NCI-H345 treated with DMSO at 0.1 percent for 48 hours (cell line): ENCODE measurements around the gene CSAD.

Experiments used
- DNase-seq: peaks from one replicate; lab custom pipeline; 2025; ENCODE audit not compliant: unreplicated experiment; lab: John Stamatoyannopoulos, UW

Gene CSAD, protein sequence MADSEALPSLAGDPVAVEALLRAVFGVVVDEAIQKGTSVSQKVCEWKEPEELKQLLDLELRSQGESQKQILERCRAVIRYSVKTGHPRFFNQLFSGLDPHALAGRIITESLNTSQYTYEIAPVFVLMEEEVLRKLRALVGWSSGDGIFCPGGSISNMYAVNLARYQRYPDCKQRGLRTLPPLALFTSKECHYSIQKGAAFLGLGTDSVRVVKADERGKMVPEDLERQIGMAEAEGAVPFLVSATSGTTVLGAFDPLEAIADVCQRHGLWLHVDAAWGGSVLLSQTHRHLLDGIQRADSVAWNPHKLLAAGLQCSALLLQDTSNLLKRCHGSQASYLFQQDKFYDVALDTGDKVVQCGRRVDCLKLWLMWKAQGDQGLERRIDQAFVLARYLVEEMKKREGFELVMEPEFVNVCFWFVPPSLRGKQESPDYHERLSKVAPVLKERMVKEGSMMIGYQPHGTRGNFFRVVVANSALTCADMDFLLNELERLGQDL

DNA sequence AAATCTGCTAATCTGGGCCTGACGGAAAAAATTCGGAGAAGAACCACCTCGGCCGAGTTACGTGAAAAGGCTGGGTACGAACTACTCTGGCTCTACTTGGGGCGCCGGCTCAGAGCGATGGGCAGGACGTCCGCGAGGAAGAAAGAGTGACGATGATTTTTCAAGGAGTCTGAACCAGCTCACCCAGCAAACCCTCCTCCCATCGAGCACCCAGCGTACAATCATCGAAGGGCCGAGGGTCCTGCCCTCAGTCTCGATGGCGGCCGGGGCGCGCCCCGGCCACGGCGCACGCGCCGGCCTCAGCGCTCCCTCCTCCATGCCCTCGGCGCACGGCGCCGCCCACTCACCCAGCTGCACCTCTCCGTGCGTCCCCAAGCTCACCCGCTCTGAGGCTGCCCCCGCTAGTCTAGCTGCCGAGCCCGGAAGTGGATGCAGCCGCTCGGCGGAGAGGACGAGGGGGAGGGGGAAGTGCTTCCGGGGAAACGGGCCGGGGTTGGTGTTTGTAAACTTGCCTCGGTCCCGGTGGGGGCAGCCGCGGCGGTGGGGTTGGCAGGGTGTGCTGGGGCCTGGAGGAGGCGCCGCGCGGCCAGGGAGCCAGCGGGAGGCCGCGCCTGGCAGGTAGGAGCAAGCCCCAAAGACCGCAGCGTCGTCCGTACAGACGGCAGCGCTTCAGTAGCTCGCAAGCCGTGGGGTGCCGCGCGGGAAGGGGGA lies at the start of gene CSAD, which contains the start of gene ZNF740:
CSAD (minus strand) TSS at position 706 of the 711 bp plus-strand sequence. CDS start 7,455 bp downstream, outside the sequence.
ZNF740 (plus strand) TSS at position 503 of the 711 bp plus-strand sequence. CDS start 1,262 bp downstream, outside the sequence.
- DNase-seq: peak; percentile 91

DNA sequence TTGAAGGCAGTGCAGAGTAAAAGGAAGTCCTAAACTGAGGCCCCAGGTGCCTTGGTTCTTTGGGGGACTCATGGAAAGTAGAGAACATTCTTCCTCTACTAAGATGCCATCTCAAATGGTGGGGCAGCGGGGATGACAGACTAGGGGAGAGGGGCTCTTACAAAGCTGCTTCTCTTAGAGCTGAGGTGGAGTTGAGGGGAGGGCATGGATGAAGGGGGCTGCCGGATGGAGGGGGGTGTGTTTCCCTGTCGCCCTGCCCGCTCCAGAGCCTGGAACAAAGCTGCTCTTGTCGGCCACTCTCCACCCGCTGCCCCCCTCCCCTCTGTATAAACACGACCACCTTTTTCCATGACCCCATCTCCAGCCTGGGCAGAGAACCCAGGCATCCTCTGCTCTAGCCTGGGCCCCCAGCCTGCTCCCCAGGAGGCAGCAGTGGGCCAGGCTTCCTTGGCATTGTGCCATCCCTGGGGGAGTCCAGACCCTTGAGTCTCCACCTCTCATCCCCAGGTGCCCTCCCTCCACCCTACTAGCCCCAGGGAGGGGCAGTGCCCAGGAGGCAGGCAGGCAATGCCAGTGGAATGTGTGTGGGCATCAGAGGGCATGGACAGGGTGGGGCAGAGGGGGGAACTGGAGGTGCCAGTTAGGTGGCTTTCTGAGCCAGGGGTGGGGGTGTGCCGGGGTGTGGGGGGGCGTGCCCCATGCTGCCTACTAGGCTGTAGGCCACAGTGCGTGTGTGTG lies 49.6 kb upstream of the CSAD start:
- no peak for DNase-seq

DNA sequence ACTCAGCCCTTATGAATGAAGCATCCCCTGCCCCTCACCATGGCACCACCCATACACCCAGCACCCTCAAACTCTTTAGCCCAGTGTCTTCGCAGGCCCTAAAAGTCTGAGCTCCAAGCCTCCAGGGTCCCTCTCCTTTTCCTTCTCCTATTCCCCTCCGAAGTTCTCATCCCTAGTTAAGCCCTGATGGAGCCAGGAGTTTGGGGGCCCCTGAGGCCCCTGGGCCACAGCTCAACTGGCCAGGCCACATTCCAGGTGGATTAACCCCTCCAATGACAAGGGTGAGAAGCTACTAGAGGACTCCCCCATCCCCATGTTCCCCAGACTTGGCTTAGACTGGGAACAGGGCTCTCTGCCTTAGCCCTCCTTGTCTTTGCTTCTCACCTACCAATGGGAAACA lies 48.7 kb upstream of the CSAD start:
- no peak for DNase-seq

DNA sequence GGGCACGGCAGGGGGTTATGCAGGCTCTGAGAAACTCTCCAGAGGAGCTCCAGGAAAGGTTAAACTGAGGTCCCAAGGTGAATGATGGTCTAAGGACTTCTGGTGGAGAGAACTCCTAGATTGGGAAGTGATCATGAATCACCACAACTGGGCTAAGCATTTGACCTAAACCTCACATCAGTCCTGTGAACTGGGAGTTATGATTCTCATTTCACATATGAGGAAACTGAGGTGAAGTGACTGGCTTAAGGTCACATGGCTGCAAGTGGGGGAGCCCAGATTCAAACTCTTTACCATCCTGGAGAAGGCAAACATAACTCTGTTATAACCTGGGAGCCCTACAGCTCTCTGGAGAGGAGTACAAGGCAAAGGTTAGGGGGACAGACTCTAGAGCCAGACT lies 47.1 kb upstream of the CSAD start:
- DNase-seq: no peak

DNA sequence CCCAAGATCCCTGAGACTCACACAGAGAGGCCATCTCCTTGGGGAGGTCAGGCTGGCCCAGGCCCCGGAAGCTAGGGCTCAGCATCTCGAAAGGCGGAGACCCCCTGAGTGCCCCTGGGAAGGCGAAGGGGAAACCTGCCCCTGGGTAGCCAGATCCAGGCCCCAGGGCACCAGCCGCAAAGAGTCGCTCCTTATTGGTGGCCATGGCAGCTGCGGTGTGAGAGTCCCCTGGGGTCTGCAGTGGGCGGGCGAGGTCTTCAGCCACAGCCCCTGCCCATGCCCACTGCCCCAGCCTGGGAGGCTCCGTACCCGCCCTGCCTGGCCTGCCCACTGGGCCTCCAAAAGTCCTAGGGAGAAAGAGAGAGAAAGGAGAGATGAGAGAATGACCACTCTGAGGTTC lies 46.6 kb upstream of the CSAD start:
- DNase-seq: no peak

DNA sequence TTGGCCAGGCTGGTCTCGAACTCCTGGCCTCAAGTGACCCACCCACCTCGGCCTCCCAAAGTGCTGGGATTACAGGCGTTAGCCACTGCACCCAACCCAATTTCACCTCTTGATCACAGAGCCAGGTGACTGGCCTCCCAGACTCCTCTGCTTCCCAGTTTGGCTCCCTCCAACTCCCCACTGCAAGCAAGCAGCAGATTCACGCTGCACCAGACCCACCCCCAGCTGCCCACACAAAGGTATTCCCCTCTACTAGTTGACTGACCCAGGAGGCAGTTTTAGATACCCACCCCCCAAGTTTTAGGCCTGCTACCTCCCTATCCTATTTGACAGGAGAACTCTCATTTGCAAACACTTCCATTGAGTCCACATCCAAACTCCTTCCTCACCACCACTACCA lies 46.1 kb upstream of the CSAD start:
- no peak for DNase-seq

DNA sequence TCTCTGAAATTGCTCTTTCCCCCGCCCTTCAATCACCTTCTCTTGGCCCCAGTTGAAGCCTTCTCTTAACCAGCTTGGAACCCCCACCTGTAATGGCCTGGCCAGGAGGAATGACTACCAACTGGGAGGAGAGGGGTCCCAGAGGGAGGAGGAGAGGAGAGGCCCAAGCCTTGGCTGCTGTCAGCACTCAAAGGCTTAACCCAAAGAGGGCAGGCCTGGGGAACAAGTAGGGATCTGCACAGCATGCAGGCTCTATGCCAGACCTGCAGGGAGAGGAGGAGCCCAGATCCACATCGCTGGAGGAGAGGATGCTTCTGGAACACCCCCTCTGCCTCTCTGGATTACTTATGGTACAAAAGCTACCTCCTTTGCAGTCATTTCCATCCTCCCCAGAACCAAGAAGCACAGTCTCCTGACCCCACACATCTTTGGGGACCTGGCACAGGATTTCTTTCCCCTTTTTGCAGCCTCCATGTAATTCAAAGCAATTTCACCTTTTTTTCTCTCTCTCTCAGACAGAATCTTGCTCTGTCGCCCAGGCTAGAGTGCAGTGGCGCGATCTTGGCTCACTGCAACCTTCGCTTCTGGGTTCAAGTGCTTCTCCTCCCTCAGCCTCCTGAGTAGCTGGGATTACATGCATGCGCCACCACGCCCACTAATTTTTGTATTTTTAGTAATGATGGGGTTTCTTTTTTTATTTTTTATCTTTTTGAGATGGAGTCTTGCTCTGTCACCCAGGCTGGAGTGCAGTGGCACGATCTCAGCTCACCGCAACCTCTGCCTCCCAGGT lies 45.1 kb upstream of the CSAD start:
- no peak for DNase-seq

DNA sequence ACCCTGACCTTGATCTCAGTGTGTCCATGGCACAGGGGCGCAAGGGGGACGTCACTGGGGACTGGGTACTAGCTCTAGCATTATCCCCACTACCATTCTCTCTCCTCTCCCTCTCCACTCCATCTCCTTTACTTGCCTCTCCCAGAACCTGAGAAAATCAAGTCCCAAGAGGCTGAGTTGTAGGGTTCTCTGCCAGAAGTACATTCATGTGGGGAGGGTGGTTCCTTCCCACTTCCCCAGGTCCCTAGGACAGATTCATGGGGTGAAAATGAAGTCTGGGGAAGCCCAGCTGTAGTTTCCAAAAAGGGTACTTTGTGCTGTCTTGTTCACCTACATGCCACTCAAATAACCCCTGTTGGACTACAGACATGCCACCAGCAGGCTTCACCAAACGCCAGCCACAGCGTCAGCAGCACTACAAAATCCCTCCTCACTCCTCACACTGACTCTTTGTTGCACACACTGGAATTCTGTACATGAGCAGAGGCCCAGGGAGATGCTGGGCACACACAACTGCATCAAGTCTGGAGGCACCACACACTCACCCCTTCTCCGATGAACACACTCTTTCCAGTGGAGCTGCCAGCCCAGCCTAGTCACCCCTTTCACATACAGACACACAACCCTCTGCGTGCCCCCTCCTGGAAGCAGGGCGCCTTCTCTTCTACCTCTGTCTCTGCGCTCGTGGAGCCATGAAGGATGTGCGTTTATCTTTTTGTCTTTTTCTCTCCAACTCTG lies 44.3 kb upstream of the CSAD start:
- DNase-seq: no peak

DNA sequence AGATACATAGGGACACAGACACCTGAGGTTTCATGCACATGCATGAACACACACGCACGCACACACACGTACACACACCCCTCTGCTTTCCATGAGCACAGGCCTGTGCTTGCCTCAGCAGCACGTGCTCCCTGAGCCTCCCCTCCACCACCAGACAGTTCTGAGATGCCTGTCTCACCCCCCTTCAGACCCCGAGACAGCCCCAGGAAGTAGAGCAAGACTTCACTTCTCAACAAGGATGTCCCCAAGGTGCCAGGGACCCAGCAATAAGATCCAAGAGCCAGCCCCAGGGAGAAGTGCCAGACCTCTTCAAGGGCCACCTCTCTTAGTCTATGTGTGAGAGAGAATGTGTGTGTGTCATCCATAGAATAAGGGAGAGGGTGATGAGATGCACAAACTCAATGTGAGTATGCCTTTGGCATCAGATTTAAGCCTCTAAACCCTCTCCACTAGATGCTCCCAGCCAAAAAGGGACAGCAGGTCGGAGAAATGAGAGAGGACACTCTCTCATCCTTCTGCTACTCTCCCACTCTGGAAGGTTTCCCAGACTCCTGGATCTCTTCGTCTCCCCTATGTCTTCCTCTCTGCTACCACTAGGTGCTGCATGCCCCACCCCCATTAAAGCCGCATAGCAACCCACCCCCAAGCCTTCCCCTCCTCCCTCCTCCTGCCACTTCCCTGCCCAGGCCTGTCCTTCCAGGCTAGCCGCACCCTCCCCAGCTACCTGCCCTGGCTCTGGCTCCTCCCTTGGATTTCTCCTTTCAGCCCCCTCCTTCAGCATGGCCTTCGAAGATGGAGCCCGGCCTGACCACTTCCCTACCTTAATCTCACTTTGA lies 43.6 kb upstream of the CSAD start:
- no peak for DNase-seq

DNA sequence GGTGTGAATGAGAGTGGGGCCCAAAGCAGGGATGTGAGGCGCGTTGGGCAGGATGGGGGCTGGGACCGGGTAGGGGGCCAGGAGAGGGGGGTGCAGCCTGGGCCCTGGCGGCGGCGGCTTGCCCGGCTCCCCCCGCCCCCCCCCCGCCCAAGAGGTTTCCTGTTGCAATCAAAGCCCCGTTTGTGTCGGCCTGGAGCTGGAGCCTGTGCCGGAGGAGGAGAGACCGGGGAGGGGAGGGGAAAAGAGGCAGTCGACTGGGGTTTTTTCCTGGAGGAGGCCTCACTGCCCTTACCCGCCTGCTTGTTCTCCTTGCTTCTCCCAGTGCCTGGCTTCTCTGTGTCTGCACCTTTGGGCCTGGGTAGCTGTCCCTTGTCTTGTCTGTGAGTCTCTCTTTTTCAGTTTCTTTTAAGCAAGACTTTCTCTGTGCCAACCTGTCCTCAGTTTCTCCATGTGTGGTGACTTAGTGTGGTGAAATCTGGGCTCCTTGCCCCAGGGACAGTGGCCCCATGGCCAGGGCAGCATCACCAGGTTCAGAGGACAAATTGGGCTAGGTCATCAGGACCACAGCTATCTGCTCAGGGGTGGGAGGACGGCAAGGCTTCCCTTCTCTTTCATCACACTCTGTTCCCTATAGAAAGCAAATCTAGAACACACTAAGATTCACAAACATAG lies 42.8 kb upstream of the CSAD start:
- no peak for DNase-seq

DNA sequence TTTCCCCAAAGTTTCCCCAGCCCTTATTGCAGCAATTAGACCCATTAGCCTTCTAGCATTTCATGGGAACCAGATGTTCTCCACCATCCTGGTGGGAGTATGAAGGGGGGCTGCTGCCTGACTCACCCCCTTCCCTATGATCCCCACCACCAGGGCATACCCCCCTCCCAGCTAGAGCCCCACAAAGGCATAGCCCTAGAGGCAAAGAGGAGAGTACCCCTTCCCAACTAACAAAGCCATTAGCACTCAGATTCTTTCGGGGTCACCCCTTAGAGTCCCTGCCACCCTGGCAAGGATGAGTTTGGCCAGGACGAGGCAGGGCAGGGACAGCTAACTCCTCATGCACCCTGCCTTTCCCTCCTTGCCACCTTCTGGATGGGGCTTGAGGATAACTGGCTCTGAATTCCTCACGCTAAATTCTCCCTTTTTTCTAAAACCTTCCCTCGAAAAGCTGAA lies 42.1 kb upstream of the CSAD start:
- no peak for DNase-seq

DNA sequence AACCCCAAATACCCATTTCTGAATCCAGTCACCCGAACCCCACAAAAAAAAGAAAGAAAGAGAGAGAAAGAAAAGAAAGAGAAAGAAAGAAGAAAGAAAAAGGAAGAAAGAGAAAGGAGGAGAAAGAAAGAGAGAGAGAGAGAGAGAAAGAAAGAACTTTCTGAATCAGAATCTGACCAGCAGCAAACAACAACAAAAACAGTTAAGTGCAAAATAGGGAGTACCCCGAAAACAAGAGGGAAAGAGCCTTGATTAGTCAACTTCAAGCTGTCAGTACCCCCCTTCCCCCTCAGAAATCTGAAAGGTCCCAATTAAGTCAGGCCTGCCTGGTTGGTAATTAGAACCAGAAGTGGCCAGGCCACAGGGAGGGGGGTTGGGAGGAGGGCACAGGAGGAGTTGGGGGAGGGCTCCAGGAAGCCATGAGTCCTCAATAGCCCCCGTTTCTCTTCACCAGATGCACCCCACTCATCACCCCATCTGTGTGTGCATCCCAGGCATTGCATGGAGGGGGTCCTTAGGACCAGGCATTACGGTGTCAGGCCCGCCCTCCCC lies 41.5 kb upstream of the CSAD start:
- no peak for DNase-seq

DNA sequence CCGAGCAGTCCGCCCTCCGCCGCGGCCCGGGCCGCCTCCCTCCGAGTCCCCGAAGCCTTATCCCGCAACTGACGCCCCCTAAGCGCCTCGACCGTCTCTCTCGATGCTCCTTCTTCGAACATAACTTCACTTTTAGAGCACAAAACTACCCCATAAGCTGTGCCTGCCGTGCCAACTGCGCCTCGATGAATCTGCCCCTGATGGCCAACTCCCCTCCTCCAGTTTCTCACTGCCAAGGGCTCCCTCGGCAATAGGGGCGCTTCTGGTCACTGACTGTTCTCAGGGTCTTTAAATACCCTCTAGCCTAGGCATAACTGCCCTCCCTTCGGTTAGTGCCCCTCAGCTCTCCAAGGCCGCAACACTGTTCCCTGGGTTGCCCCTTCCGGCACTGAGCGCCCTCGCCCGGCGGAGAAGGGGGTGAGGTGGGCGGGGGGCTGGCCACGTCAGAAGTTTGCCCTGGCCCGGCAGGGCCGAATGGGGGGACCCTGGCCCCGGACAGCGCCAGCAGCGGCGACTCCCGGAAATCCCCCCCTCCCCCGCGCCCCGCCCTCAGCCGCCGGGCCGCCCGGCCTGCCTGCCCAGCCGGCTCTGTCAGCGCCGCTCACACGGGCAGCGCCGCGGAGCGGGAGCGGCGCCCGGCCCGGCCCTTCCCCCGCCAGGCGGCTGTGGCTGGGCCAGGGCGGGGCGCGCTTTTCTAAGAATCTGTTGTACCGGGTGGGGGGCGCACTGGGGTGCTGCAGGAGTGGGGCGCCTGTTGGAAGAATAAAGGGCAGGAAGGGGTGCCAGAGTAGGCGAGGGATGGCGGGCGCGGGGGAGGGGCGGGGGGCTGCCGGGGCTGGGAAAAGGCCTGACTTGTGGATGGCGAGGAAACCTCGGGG lies 40.7 kb upstream of the CSAD start:
- peak; percentile 40 for DNase-seq

DNA sequence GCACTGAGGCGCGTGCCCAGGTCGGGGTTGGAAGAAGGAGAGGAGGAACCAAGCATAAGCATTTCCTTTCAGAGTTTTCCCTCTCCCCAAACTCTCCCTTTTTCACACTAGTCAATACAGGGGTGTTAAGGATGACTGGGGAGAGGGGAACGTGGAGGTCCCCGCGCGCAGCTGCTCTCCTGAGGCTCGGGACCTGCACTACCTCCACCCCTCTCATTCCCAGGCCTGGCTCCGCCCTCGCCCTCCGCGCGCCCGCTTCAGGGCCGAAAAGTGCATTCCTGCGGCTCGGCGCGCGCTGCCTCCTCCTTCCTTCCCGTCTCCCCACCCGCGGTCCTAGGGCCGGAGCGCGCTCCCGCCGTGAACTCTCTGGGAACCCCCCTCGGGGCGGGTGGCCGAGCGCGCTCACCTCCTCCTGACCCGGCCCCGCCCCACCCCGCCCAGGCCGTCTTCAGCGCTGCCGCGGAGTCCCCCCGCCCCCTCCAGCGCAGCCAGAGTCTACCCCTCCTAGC lies 40.0 kb upstream of the CSAD start:
- DNase-seq: peak; percentile 66

DNA sequence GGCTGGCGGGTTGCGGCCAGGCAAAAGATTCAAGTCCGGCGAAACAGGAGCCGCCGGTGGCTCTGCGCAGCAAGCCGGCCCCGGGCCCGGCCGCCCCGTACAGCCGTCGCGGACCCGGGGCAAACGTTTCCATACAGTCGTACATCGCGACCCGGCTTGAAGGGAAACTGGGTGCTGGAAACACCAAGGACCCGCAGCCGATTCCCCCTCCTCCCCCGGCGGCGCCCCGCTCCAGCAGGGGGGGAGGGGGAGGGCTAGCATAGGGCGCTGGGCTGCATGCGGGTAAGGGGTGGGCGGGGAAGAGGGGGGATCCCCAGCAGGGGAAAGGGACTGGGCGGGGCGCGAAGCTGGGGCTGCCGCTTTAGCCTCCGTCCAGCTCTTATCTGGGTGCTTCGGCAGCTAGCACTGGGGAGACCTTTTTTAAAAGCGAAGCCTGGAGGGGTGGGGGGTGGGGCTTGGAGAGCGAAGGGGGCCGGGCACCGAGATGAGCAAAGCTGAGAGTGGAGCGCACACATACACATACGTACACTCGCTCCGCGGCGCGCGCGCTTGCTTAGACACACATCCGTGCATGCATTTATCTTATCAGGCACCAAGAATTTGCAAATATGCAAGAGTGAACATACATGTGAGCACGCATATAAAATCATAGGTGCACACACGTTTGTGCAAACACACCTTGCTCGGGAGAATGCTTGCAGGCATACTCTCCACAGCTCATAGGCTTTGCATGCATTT lies 39.4 kb upstream of the CSAD start:
- peak; percentile 36 for DNase-seq

DNA sequence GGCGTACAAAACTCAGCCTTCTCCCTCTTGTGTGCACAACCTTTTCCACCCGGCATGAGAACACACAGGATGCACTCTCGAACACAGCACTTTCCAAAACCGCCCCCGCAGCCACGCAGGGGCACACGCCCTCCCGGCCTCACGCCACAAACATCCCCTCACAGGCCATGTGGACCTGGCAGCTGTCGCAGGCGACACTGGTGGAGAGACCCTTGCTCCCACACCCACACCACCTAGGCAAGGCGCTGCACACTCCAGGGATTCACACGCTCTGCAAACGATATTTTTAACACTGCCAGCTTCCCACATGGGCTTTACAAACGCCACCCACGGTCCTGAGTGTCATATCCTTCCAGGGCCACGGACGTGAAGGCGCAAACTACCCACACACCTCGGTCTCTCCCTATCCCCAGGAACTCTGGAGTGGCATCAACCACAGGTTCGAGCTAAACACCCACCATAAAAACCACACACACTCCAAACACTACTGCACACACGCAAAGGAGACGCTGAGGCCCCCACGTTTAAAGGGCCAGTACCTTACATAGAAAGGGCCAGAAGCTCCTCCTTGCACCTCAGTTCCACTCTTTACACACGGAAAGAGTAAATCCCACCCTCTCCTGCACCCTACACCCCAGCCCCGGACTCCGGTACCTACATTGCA lies 38.7 kb upstream of the CSAD start:
- no peak for DNase-seq
